Right kidney (tissue), 1 donor: ENCODE data around the gene SESN1.
A peak's percentile ranks its signal among the peaks of the same experiment; 100 is the strongest.
"Not testable (repeated sequence)": the region's sequence is repeated elsewhere in the genome, so short reads cannot be mapped to it uniquely, and the experiment has no call there.

Experiments
- DNase-seq: peaks from one replicate; pipeline ENCODE4 v3.0.0-alpha.2; 2016

Gene SESN1

GRCh38 chr6:109095036-109095834, 589 bp upstream of the SESN1 start, which contains the start of gene CEP57L1:
Gene CEP57L1 (plus strand): TSS chr6:109095507. CDS start chr6:109145222, 49,715 bp downstream.
- DNase-seq, result peak; percentile 99

GRCh38 chr6:109093732-109094415, 772 bp downstream of the SESN1 start:
- peak; percentile 75 for DNase-seq

GRCh38 chr6:109092074-109092473, 2.6 kb downstream of the SESN1 start:
- DNase-seq, result no peak

- DNase-seq, result no peak
Measured at GRCh38 chr6:109091314-109092024, 3.2 kb downstream of the SESN1 start.

GRCh38 chr6:109088995-109089394, 5.7 kb downstream of the SESN1 start:
- DNase-seq, result no peak

GRCh38 chr6:109087661-109088264, 6.9 kb downstream of the SESN1 start:
- DNase-seq, result no peak

- DNase-seq, result not testable (repeated sequence)
Measured at GRCh38 chr6:109084146-109084545, 10.5 kb downstream of the SESN1 start.

- no peak for DNase-seq
Measured at GRCh38 chr6:109083657-109084056, 11.0 kb downstream of the SESN1 start.

- DNase-seq, result no peak
Measured at GRCh38 chr6:109082188-109082577, 12.5 kb downstream of the SESN1 start.

- no peak for DNase-seq
Measured at GRCh38 chr6:109081516-109082187, 13.0 kb downstream of the SESN1 start.

GRCh38 chr6:109081026-109081425, 13.6 kb downstream of the SESN1 start:
- no peak for DNase-seq

- DNase-seq, result no peak
Measured at GRCh38 chr6:109079981-109080380, 14.7 kb downstream of the SESN1 start.

- no peak for DNase-seq
Measured at GRCh38 chr6:109076377-109076776, 18.3 kb downstream of the SESN1 start.

- DNase-seq, result no peak
Measured at GRCh38 chr6:109075934-109076333, 18.7 kb downstream of the SESN1 start.

- DNase-seq, result no peak
Measured at GRCh38 chr6:109074133-109074415, 20.6 kb downstream of the SESN1 start.

GRCh38 chr6:109073344-109074132, 21.1 kb downstream of the SESN1 start:
- peak; percentile 27 for DNase-seq

GRCh38 chr6:109071125-109071917, 23.3 kb downstream of the SESN1 start:
- no peak for DNase-seq

GRCh38 chr6:109069746-109070145, 24.9 kb downstream of the SESN1 start:
- DNase-seq, result no peak

- no peak for DNase-seq
Measured at GRCh38 chr6:109062767-109063352, 31.8 kb downstream of the SESN1 start.

- no peak for DNase-seq
Measured at GRCh38 chr6:109062216-109062615, 32.4 kb downstream of the SESN1 start.
